HEK293T (cell line): ENCODE results near the gene ZC3H12C.

ENCODE experiments used
- BHLHE40 ChIP-seq: fragments of 450-650 bp; IDR thresholded peaks from 2 replicates; pipeline ENCODE4 v1.6.1; 2016; ENCODE audit warnings: mild to moderate bottlenecking, moderate library complexity, borderline replicate concordance
- CTBP1 ChIP-seq: fragments of 450-650 bp; IDR thresholded peaks from 2 replicates; pipeline ENCODE4 v1.6.1; 2016; ENCODE audit warnings: borderline replicate concordance
- ELF4 ChIP-seq: fragments of 450-650 bp; IDR thresholded peaks from 2 replicates; pipeline ENCODE4 v1.6.1; 2017; ENCODE audit warnings: antibody characterized with exemption
- FOXA1 ChIP-seq: fragments of 450-650 bp; IDR thresholded peaks from 2 replicates; pipeline ENCODE4 v1.6.1; 2016; ENCODE audit warnings: mild to moderate bottlenecking
- FOXM1 ChIP-seq: fragments of 450-650 bp; IDR thresholded peaks from 2 replicates; pipeline ENCODE4 v1.6.1; 2017; ENCODE audit warnings: mild to moderate bottlenecking, borderline replicate concordance
- HDGF ChIP-seq: fragments of 450-650 bp; IDR thresholded peaks from 2 replicates; pipeline ENCODE4 v1.6.1; 2017; ENCODE audit warnings: antibody characterized with exemption, borderline replicate concordance
- L3MBTL2 ChIP-seq: fragments of 450-650 bp; conservative IDR thresholded peaks from 2 replicates; pipeline ENCODE4 v1.6.1; 2016; ENCODE audit warnings: mild to moderate bottlenecking
- LEF1 ChIP-seq: fragments of 450-650 bp; IDR thresholded peaks from 2 replicates; pipeline ENCODE4 v1.6.1; 2017; ENCODE audit warnings: mild to moderate bottlenecking, borderline replicate concordance
- NFRKB ChIP-seq: fragments of 450-650 bp; IDR thresholded peaks from 2 replicates; pipeline ENCODE4 v1.6.1; 2016; ENCODE audit warnings: mild to moderate bottlenecking, moderate library complexity
- SP1 ChIP-seq: fragments of 450-650 bp; IDR thresholded peaks from 2 replicates; pipeline ENCODE4 v1.6.1; 2017
- SUZ12 ChIP-seq: fragments of 450-650 bp; IDR thresholded peaks from 2 replicates; pipeline ENCODE4 v1.6.1; 2016; ENCODE audit warnings: mild to moderate bottlenecking
- TARDBP ChIP-seq: fragments of 450-650 bp; IDR thresholded peaks from 2 replicates; pipeline ENCODE4 v1.6.1; 2016
- ZNF384 ChIP-seq: fragments of 450-650 bp; IDR thresholded peaks from 2 replicates; pipeline ENCODE4 v1.6.1; 2016
- TF ChIP-seq, protein P1 (sequence below): fragments of 450-650 bp; IDR thresholded peaks from 2 replicates; pipeline ENCODE4 v1.6.1; 2016

- TF ChIP-seq FOXA1 = no peak
- TF ChIP-seq LEF1 = no peak
- no peak for TF ChIP-seq SP1
- TF ChIP-seq, protein P1, sequence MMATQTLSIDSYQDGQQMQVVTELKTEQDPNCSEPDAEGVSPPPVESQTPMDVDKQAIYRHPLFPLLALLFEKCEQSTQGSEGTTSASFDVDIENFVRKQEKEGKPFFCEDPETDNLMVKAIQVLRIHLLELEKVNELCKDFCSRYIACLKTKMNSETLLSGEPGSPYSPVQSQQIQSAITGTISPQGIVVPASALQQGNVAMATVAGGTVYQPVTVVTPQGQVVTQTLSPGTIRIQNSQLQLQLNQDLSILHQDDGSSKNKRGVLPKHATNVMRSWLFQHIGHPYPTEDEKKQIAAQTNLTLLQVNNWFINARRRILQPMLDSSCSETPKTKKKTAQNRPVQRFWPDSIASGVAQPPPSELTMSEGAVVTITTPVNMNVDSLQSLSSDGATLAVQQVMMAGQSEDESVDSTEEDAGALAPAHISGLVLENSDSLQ = no peak
- TF ChIP-seq HDGF = no peak
- no peak for TF ChIP-seq CTBP1
- no peak for TF ChIP-seq SUZ12
- TF ChIP-seq ELF4 = no peak
- TF ChIP-seq TARDBP = no peak
- no peak for TF ChIP-seq BHLHE40
- TF ChIP-seq L3MBTL2 = no peak
- no peak for TF ChIP-seq FOXM1
- no peak for TF ChIP-seq ZNF384
- TF ChIP-seq NFRKB = no peak
Observed at GRCh38 chr11:110152199-110152598, 59.0 kb downstream of the ZC3H12C start.
